Thyroid gland (tissue), 4 donors: ENCODE measurements around the gene FBXO4. TPM values are rescaled to one million over a fixed set of nuclear protein-coding genes. Genes with fewer than 3 reads are reported as not detected.

Experiments used
- DNase-seq, 2 donors: peaks; one replicate each; pipeline ENCODE4 v3.0.0-alpha.2; 2019
- H3K27ac ChIP-seq, 3 donors: fragments of 200-600 bp; sonication (generic); 1 replicate in 2 of 3; 2 replicates in 1 of 3; pipeline ENCODE4 v1.5.1; 2016 to 2019; ENCODE audit warnings: mild to moderate bottlenecking in 1 of 3, moderate library complexity in 1 of 3
- H3K27me3 ChIP-seq: fragments of 200-600 bp; sonication (generic); one replicate; pipeline ENCODE4 v1.5.1; 2019
- H3K36me3 ChIP-seq, 2 donors: fragments of 200-600 bp; sonication (generic); one replicate each; pipeline ENCODE4 v1.5.1; 2016 to 2019
- H3K4me1 ChIP-seq, 2 donors: fragments of 200-600 bp; sonication (generic); one replicate each; pipeline ENCODE4 v1.5.1; 2017 to 2019
- H3K4me3 ChIP-seq, 3 donors: fragments of 200-600 bp; sonication (generic); replicated peaks in 1 of 3; 1 replicate in 2 of 3; 2 replicates in 1 of 3; pipeline ENCODE4 v1.5.1; 2016; ENCODE audit warnings: mild to moderate bottlenecking in 1 of 3
- H3K9me3 ChIP-seq: fragments of 200-600 bp; sonication (generic); one replicate; pipeline ENCODE4 v1.5.1; 2017
- CTCF ChIP-seq, 6 experiments: fragments of 200-600 bp in 3 of 6; fragments of 450-650 bp in 3 of 6; sonication (generic) in 3 of 6; IDR thresholded peaks; one replicate each; pipeline ENCODE4 v1.5.1; 2016 to 2019; ENCODE audit warnings: antibody characterized with exemption in 6 of 6, mild to moderate bottlenecking in 2 of 6, inconsistent platforms in 1 of 6, moderate library complexity in 1 of 6
- POLR2A ChIP-seq, 2 donors: fragments of 450-650 bp; IDR thresholded peaks; one replicate each; pipeline ENCODE4 v1.6.1; 2017; ENCODE audit warnings: antibody characterized with exemption in 2 of 2, mild to moderate bottlenecking in 2 of 2, moderate library complexity in 1 of 2
- WGBS, 2 donors: methylation state at CpG; one replicate each; pipeline ENCODE4 v1.1.5; 2017; 5-methylcytosine and 5-hydroxymethylcytosine counted together
- intact Hi-C: fragments of 100-400 bp; cut with DNase I; formaldehyde crosslinking; loops from one replicate; pipeline ENCODE4 v1.15.1; 2023
- total RNA-seq, 4 donors: library from RNA; depleted of rRNA; stranded (reverse); fragments of >200 nt; gene quantifications; one replicate each; pipeline ENCODE4 v1.2.3, GENCODE V29; 2016

FBXO4 gene
- total RNA-seq, 4 donors from 2014 or later = 22.0 to 26.5 (median 23.4) TPM

DNA sequence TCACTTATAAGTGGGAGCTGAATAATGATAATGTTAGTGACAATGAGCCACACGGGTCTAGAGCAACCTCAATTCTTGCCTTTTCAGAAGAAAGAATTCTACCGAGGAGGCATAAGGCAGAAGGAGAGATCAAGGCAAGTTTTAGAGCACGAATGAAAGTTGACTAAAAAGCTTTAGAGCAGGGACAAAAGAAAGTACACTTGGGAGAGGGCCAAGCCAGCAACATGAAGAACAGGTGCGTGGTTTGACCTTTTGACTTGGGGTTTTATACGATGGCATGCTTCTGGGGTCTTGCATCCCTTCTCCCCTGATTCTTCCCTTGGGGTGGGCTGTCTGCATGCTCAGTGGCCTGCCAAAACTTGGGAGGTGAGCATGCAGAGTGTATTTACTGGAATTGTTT lies 42.3 kb upstream of the FBXO4 start:
- DNase-seq = no peak
- H3K4me3 ChIP-seq = no peak overlapping the region
- H3K27me3 ChIP-seq = no peaks in the 10 kb centered on the region
- H3K4me1 ChIP-seq = no peaks in the 10 kb centered on the region
- H3K9me3 ChIP-seq = no peaks in the 10 kb centered on the region
- TF ChIP-seq POLR2A (IDR thresholded peaks at IDR 0.05) = no peak
- TF ChIP-seq CTCF (IDR thresholded peaks at IDR 0.05) = no peak
- H3K36me3 ChIP-seq = no peaks in the 10 kb centered on the region
- 77 to 81% methylated on average over 5 of the region's 5 CpGs for WGBS, 2 donors
- H3K27ac ChIP-seq = no peak overlapping the region
- intact Hi-C loops = no loop called here

DNA sequence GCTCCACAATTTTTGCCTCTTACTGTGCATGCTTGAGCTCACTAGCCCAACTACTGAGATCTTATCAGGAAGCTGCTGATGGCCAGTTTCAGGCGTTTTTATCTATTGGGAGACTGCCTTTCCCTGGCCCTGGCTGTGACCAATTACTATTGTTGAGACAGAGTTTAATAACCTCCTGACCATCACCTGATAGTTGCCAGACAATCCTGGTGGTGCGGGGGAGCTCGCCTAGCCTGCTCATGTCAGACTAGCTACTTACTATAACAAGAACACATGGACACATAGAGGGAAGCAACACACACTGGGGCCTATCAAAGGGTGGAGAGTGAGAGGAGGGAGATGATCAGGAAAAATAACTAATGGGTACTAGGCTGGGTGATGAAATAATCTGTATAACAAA lies 41.8 kb upstream of the FBXO4 start:
- no peaks in the 10 kb centered on the region for H3K4me1 ChIP-seq
- no peak overlapping the region for H3K4me3 ChIP-seq
- H3K27me3 ChIP-seq = no peaks in the 10 kb centered on the region
- no peak overlapping the region for H3K27ac ChIP-seq
- no peak for DNase-seq
- intact Hi-C loops = no loop called here
- no peaks in the 10 kb centered on the region for H3K9me3 ChIP-seq
- no peaks in the 10 kb centered on the region for H3K36me3 ChIP-seq
- WGBS, 2 donors = 76 to 88% methylated on average over 3 of the region's 3 CpGs
- TF ChIP-seq CTCF (IDR thresholded peaks at IDR 0.05) (no peak), POLR2A (IDR thresholded peaks at IDR 0.05) (no peak)

GRCh38 chr5:41883936-41884335 lies 41.1 kb upstream of the FBXO4 start:
- 92 to 94% methylated on average over 2 of the region's 2 CpGs for WGBS, 2 donors
- Histone ChIP-seq H3K9me3 (no peaks in the 10 kb centered on the region), H3K27me3 (no peaks in the 10 kb centered on the region), H3K36me3 (no peaks in the 10 kb centered on the region), H3K4me1 (no peaks in the 10 kb centered on the region), H3K27ac (no peak overlapping the region), H3K4me3 (no peak overlapping the region)
- TF ChIP-seq CTCF (IDR thresholded peaks at IDR 0.05) (no peak), POLR2A (IDR thresholded peaks at IDR 0.05) (no peak)
- no peak for DNase-seq
- intact Hi-C loops = no loop called here

GRCh38 chr5:41885286-41885685 lies 39.8 kb upstream of the FBXO4 start:
- no peaks in the 10 kb centered on the region for H3K4me1 ChIP-seq
- no peak overlapping the region for H3K27ac ChIP-seq
- H3K36me3 ChIP-seq = no peaks in the 10 kb centered on the region
- DNase-seq = no peak
- TF ChIP-seq POLR2A (IDR thresholded peaks at IDR 0.05) (no peak), CTCF (IDR thresholded peaks at IDR 0.05) (no peak)
- intact Hi-C loops = no loop called here
- H3K9me3 ChIP-seq = no peaks in the 10 kb centered on the region
- H3K4me3 ChIP-seq = no peak overlapping the region
- no peaks in the 10 kb centered on the region for H3K27me3 ChIP-seq

GRCh38 chr5:41891066-41891707 lies 33.9 kb upstream of the FBXO4 start:
- TF ChIP-seq POLR2A (IDR thresholded peaks at IDR 0.05) (no peak), CTCF (IDR thresholded peaks at IDR 0.05) (no peak)
- 71 to 74% methylated on average over 2 of the region's 2 CpGs for WGBS, 2 donors
- no peaks in the 10 kb centered on the region for H3K27me3 ChIP-seq
- H3K4me1 ChIP-seq = no peaks in the 10 kb centered on the region
- no peak overlapping the region for H3K4me3 ChIP-seq
- no peak overlapping the region for H3K27ac ChIP-seq
- no peak for DNase-seq
- intact Hi-C loops = no loop called here
- no peaks in the 10 kb centered on the region for H3K9me3 ChIP-seq
- no peaks in the 10 kb centered on the region for H3K36me3 ChIP-seq
